K562 (cell line): Measurements from ENCODE around the gene ZNF433. TPM values are rescaled to one million over a fixed set of nuclear protein-coding genes. Genes with fewer than 3 reads are reported as not detected.
A peak's percentile ranks its signal among the peaks of the same experiment; 100 is the strongest.

Experiments used
- CBFA2T2 ChIP-seq: fragments of 450-650 bp; conservative IDR thresholded peaks from 2 replicates; pipeline ENCODE4 v1.6.1; 2017; ENCODE audit warnings: mild to moderate bottlenecking
- CC2D1A ChIP-seq: fragments of 450-650 bp; IDR thresholded peaks from 2 replicates; pipeline ENCODE4 v1.6.1; 2017; ENCODE audit warnings: mild to moderate bottlenecking
- CEBPZ ChIP-seq: fragments of 150-350 bp; IDR thresholded peaks from 2 replicates; pipeline ENCODE4 v1.6.1; 2014; ENCODE audit warnings: low read depth, mild to moderate bottlenecking, low read length, borderline replicate concordance
- FOS ChIP-seq: IDR thresholded peaks from 3 replicates; pipeline ENCODE4 v1.6.1; 2011; ENCODE audit not compliant: insufficient read length; ENCODE audit errors: extremely low read depth
- HDAC6 ChIP-seq: IDR thresholded peaks from 2 replicates; pipeline ENCODE4 v1.6.1; 2012; ENCODE audit warnings: low read depth, mild to moderate bottlenecking, control low read depth, inconsistent platforms, low read length, moderate library complexity
- HNRNPL ChIP-seq: fragments of 200-400 bp; formaldehyde crosslinking; IDR thresholded peaks from 2 replicates; pipeline ENCODE4 v1.6.1; 2017; ENCODE audit warnings: low read depth, mild to moderate bottlenecking, low read length
- MAZ ChIP-seq, 2 experiments: fragments of 450-650 bp in 1 of 2; sonication (generic) in 1 of 2; formaldehyde crosslinking; IDR thresholded peaks in 1 of 2; conservative IDR thresholded peaks in 1 of 2; 2 replicates each; pipeline versions ENCODE4 v1.4.0 to v1.5.0; 2020; ENCODE audit warnings: mild to moderate bottlenecking in 1 of 2, missing genetic modification reagents in 1 of 2
- PCBP2 ChIP-seq: fragments of 200-400 bp; formaldehyde crosslinking; IDR thresholded peaks from 2 replicates; pipeline ENCODE4 v1.6.1; 2018; ENCODE audit warnings: low read length, low read depth, mild to moderate bottlenecking, moderate library complexity; ENCODE audit not compliant: poor library complexity, severe bottlenecking
- RBFOX2 ChIP-seq: fragments of 200-400 bp; formaldehyde crosslinking; IDR thresholded peaks from 2 replicates; pipeline ENCODE4 v1.6.1; 2017; ENCODE audit warnings: low read depth, mild to moderate bottlenecking, low read length, moderate library complexity
- SAFB ChIP-seq: fragments of 200-400 bp; formaldehyde crosslinking; IDR thresholded peaks from 2 replicates; pipeline ENCODE4 v1.6.1; 2017; ENCODE audit warnings: low read depth, low read length, borderline replicate concordance
- SIRT6 ChIP-seq: IDR thresholded peaks from one replicate; pipeline ENCODE4 v1.6.1; 2012; ENCODE audit warnings: low read depth, mild to moderate bottlenecking, control low read depth, inconsistent platforms, low read length, moderate library complexity
- SMAD2 ChIP-seq: fragments of 150-350 bp; IDR thresholded peaks from 2 replicates; pipeline ENCODE4 v1.6.1; 2014; ENCODE audit warnings: low read depth, mild to moderate bottlenecking, low read length
- SMARCA4 ChIP-seq: fragments of 450-650 bp; IDR thresholded peaks from 2 replicates; pipeline ENCODE4 v1.6.1; 2016
- STAG1 ChIP-seq: sonication (generic); formaldehyde crosslinking; IDR thresholded peaks from 2 replicates; pipeline ENCODE4 v1.5.0; 2020; ENCODE audit warnings: missing genetic modification reagents, borderline replicate concordance
- TAF1 ChIP-seq: IDR thresholded peaks from 2 replicates; pipeline ENCODE4 v1.6.1; 2011; ENCODE audit warnings: mild to moderate bottlenecking, low read length, moderate library complexity; ENCODE audit not compliant: insufficient read depth, control insufficient read depth, severe bottlenecking; ENCODE audit errors: extremely low read depth
- TCF7 ChIP-seq: sonication (generic); IDR thresholded peaks from 2 replicates; pipeline ENCODE4 v1.6.1; 2016; ENCODE audit warnings: antibody characterized with exemption, borderline replicate concordance
- TSC22D4 ChIP-seq: fragments of 450-650 bp; IDR thresholded peaks from 2 replicates; pipeline ENCODE4 v1.6.1; 2016; ENCODE audit warnings: missing genetic modification characterization, missing biosample characterization, control low read depth
- VEZF1 ChIP-seq: fragments of 200-800 bp; sonication (Bioruptor generic); IDR thresholded peaks from 2 replicates; pipeline ENCODE4 v1.6.1; 2017; ENCODE audit warnings: missing genetic modification characterization, missing compliant biosample characterization
- ZFP30 ChIP-seq: fragments of 250-450 bp; sonication (Bioruptor Pico); IDR thresholded peaks from 2 replicates; pipeline ENCODE4 v1.8.0; 2022; ENCODE audit warnings: moderate library complexity, mild to moderate bottlenecking, inconsistent platforms, borderline replicate concordance
- ZNF134 ChIP-seq: fragments of 250-450 bp; sonication (Bioruptor Pico); conservative IDR thresholded peaks from 2 replicates; pipeline ENCODE4 v1.4.0; 2020
- ZNF174 ChIP-seq: fragments of 250-450 bp; sonication (Bioruptor Pico); IDR thresholded peaks from 2 replicates; pipeline ENCODE4 v1.4.0; 2020; ENCODE audit warnings: mild to moderate bottlenecking
- ZNF436 ChIP-seq: fragments of 250-450, 450-650 bp; sonication (Bioruptor Pico); formaldehyde crosslinking; IDR thresholded peaks from 2 replicates; pipeline ENCODE4 v1.7.0; 2020; ENCODE audit warnings: mild to moderate bottlenecking
- ZNF586 ChIP-seq: fragments of 450-650 bp; formaldehyde crosslinking; conservative IDR thresholded peaks from 2 replicates; pipeline ENCODE4 v1.4.0; 2020; ENCODE audit warnings: mild to moderate bottlenecking, moderate library complexity
- ZNF76 ChIP-seq: fragments of 250-450 bp; sonication (Bioruptor Pico); IDR thresholded peaks from 2 replicates; pipeline ENCODE4 v1.4.0; 2020; ENCODE audit warnings: mild to moderate bottlenecking, moderate library complexity, borderline replicate concordance
- polyA plus RNA-seq, 8 experiments: library from polyadenylated mRNA; depleted of rRNA in 4 of 8; stranded (reverse) in 5 of 8; unstranded in 3 of 8; fragments of >200 nt; fragmentation: Nextera tagmentation in 2 of 8; fragmentation: Illumina TruSeq in 1 of 8; extraction: Ambion mirVana in 2 of 8; extraction: Trizol in 1 of 8; gene quantifications; 2 replicates each; pipeline versions ENCODE4 v1.2.1 to v1.2.3, GENCODE V29; 2011 to 2014; ENCODE audit warnings: inconsistent platforms in 1 of 8, missing spikeins in 1 of 8
- total RNA-seq, 7 experiments: library from RNA; depleted of rRNA in 6 of 7; stranded (reverse); fragments of >200 nt in 6 of 7; fragmentation: Illumina TruSeq in 2 of 7; extraction: Trizol in 2 of 7; gene quantifications; 2 replicates each; pipeline versions ENCODE4 v1.2.1 to v1.2.3, GENCODE V29; 2011 to 2021; ENCODE audit warnings: low replicate concordance in 1 of 7

The ZNF433 gene
- total and polyA plus RNA-seq, 9 of the 15 experiments (the other 6 are each of a cell fraction or from before 2014, with no cell fraction given), result 2.0 to 4.1 (median 2.9) TPM

GRCh38 chr19:12064590-12065538 is 29.4 kb upstream of the ZNF433 start, which contains the start of gene ZNF844 (continued):
- TF ChIP-seq RBFOX2, result peak; percentile 97
- no peak for TF ChIP-seq CEBPZ
- no peak for TF ChIP-seq ZFP30 (CRISPR knock-in tag)
- no peak for TF ChIP-seq PCBP2
- TF ChIP-seq ZNF134 (CRISPR knock-in tag), result no peak
- TF ChIP-seq SIRT6, result no peak
- TF ChIP-seq SAFB, result no peak
- TF ChIP-seq ZNF174 (CRISPR knock-in tag), result no peak
- no peak for TF ChIP-seq CBFA2T2
- TF ChIP-seq ZNF586 (CRISPR knock-in tag), result no peak
- TF ChIP-seq MAZ (CRISPR knock-in tag; conservative IDR thresholded peaks at IDR 0.05 in 1 of 2, IDR thresholded peaks at IDR 0.05 in 1 of 2), result peak in 1 of 2 experiments; percentile 86; a peak in 2 of 4 replicates
- TF ChIP-seq SMAD2, result no peak
- no peak for TF ChIP-seq CC2D1A
- no peak for TF ChIP-seq TCF7
- TF ChIP-seq FOS, result peak; percentile 7
- TF ChIP-seq HNRNPL, result no peak
- peak; percentile 36 for TF ChIP-seq TAF1
- 0 out of 2 replicates have a peak, but pooled peaks have one; percentile 15 for TF ChIP-seq SMARCA4
- no peak for TF ChIP-seq ZNF76 (CRISPR knock-in tag)
- no peak for TF ChIP-seq HDAC6
- TF ChIP-seq ZNF436 (CRISPR knock-in tag), result no peak
- no peak for TF ChIP-seq STAG1 (CRISPR knock-in tag)
- no peak for TF ChIP-seq TSC22D4 (tag)
- TF ChIP-seq VEZF1 (CRISPR knock-in tag), result peak; percentile 47; the same call in 1 of the 2 replicates
